Myometrial cell (primary cell): ENCODE data around the gene RBM10. TPM values are rescaled to one million over a fixed set of nuclear protein-coding genes. Genes with fewer than 3 reads are reported as not detected.

Experiments used
- total RNA-seq: library from RNA; depleted of rRNA; stranded (reverse); fragments of >200 nt; gene quantifications from 2 replicates; pipeline ENCODE4 v1.2.3, GENCODE V29; 2015

RBM10 gene
- total RNA-seq = 50.5 and 51.0 TPM in 2 replicates

GRCh38 chrX:47144626-47145394 is at the start of gene RBM10, which contains the start of gene NDUFB11:
TSS of gene RBM10 (plus strand) at chrX:47145221. CDS start at chrX:47147482, 2,261 bp downstream.
TSS of gene NDUFB11 (minus strand) at chrX:47144702. CDS start at chrX:47144679, 23 bp downstream.

GRCh38 chrX:47193475-47194193 is 48.6 kb downstream of the RBM10 start, which contains the start of gene UBA1:
TSS of gene UBA1 (plus strand) at chrX:47193829. CDS start at chrX:47198803, 4,974 bp downstream.

GRCh38 chrX:47218280-47218919 is 73.4 kb downstream of the RBM10 start, which contains the start of gene CDK16:
TSS of gene CDK16 (plus strand) at chrX:47218681. CDS start at chrX:47223558, 4,877 bp downstream.

GRCh38 chrX:47232803-47233332 is 87.8 kb downstream of the RBM10 start, which contains the start of gene USP11:
TSS of gene USP11 (plus strand) at chrX:47233009. CDS start at chrX:47233044, 35 bp downstream.

Other genes starting within 250 kb of the RBM10 start
- 0.53 and 1.7 TPM in 2 replicates for gene JADE3, start 232.8 kb upstream of the RBM10 start, total RNA-seq
- gene RGN, start 66.8 kb upstream of the RBM10 start, total RNA-seq = 2.1 and 3.7 TPM in 2 replicates
- gene NDUFB11, start 519 bp upstream of the RBM10 start, total RNA-seq = 67.7 and 82.7 TPM in 2 replicates
- gene UBA1, start 48.6 kb downstream of the RBM10 start, total RNA-seq = 285 and 286 TPM in 2 replicates
- gene CDK16, start 73.5 kb downstream of the RBM10 start, total RNA-seq = 109 and 136 TPM in 2 replicates
- gene USP11, start 87.8 kb downstream of the RBM10 start, total RNA-seq = 39.5 and 45.0 TPM in 2 replicates
- under 0.01 TPM in 1 of 2 replicates, not detected in the other for gene ZNF157, start 225.4 kb downstream of the RBM10 start, total RNA-seq